Measurements from ENCODE around the gene MOB3B. TPM values are rescaled to one million over a fixed set of nuclear protein-coding genes. Genes with fewer than 3 reads are reported as not detected.

Gene MOB3B
- polyA plus RNA-seq, 1 donor from 2014 or later: 7.1 TPM

GRCh38 chr9:27534658-27535209 is 5.1 kb upstream of the MOB3B start:
- Mint-ChIP-seq H3K4me3 (peak overlapping the region in 1 of 4 donors; percentile 24), H3K4me1 (peaks cover 9 to 21% (median 17%) of the 10 kb centered on the region in 3 donors), H3K36me3 (no peaks in the 10 kb centered on the region), H3K27me3 (no peaks in the 10 kb centered on the region), H3K27ac (no peak overlapping the region), H3K9me3 (no peaks in the 10 kb centered on the region)

- peaks cover 9 to 22% (median 18%) of the 10 kb centered on the region in 3 donors for H3K4me1 Mint-ChIP-seq
These were observed 4.5 kb upstream of the MOB3B start for GRCh38 chr9:27534131-27534530.

GRCh38 chr9:27533311-27533710 is 3.7 kb upstream of the MOB3B start:
- H3K9me3 Mint-ChIP-seq: no peaks in the 10 kb centered on the region
- no peaks in the 10 kb centered on the region for H3K36me3 Mint-ChIP-seq
- H3K4me3 Mint-ChIP-seq: peak overlapping the region in 1 of 4 donors; percentile 21
- H3K27me3 Mint-ChIP-seq: no peaks in the 10 kb centered on the region
- H3K27ac Mint-ChIP-seq: no peak overlapping the region
- peaks cover 9 to 22% (median 18%) of the 10 kb centered on the region in 3 donors for H3K4me1 Mint-ChIP-seq

More at GRCh38 chr9:27534131-27534530, 4.5 kb upstream of the MOB3B start:
- Mint-ChIP-seq H3K27ac (no peak overlapping the region), H3K36me3 (no peaks in the 10 kb centered on the region), H3K27me3 (no peaks in the 10 kb centered on the region), H3K4me3 (peak overlapping the region in 1 of 4 donors; percentile 13), H3K9me3 (no peaks in the 10 kb centered on the region)

- no peaks in the 10 kb centered on the region for H3K27me3 Mint-ChIP-seq
- H3K36me3 Mint-ChIP-seq: no peaks in the 10 kb centered on the region
- H3K9me3 Mint-ChIP-seq: no peaks in the 10 kb centered on the region
- no peak overlapping the region for H3K4me3 Mint-ChIP-seq
- no peak overlapping the region for H3K27ac Mint-ChIP-seq
- peaks cover 21 to 31% (median 28%) of the 10 kb centered on the region in 3 donors for H3K4me1 Mint-ChIP-seq
These were observed 2.4 kb upstream of the MOB3B start for GRCh38 chr9:27532046-27532445.

- Mint-ChIP-seq H3K27me3 (no peaks in the 10 kb centered on the region), H3K4me3 (peak overlapping the region in 1 of 4 donors; percentile 87), H3K27ac (peak overlapping the region in 1 of 3 donors; percentile 45), H3K36me3 (no peaks in the 10 kb centered on the region), H3K4me1 (peaks cover 30 to 36% (median 34%) of the 10 kb centered on the region in 3 donors), H3K9me3 (no peaks in the 10 kb centered on the region)
These were observed 1.5 kb upstream of the MOB3B start for GRCh38 chr9:27530915-27531755.

GRCh38 chr9:27528886-27529315 is 713 bp downstream of the MOB3B start:
- Mint-ChIP-seq H3K4me3 (peak overlapping the region; percentile 87 to 98 (median 97)), H3K27ac (peak overlapping the region; percentile 46 to 93 (median 91)), H3K36me3 (no peaks in the 10 kb centered on the region), H3K4me1 (peaks cover 28 to 41% (median 31%) of the 10 kb centered on the region in 3 donors), H3K9me3 (no peaks in the 10 kb centered on the region), H3K27me3 (no peaks in the 10 kb centered on the region)

- no peaks in the 10 kb centered on the region for H3K27me3 Mint-ChIP-seq
- peak overlapping the region; percentile 87 to 98 (median 97) for H3K4me3 Mint-ChIP-seq
- peaks cover 26 to 41% (median 27%) of the 10 kb centered on the region in 3 donors for H3K4me1 Mint-ChIP-seq
- H3K36me3 Mint-ChIP-seq: no peaks in the 10 kb centered on the region
- no peaks in the 10 kb centered on the region for H3K9me3 Mint-ChIP-seq
- peak overlapping the region; percentile 46 to 93 (median 91) for H3K27ac Mint-ChIP-seq
These were observed 1.3 kb downstream of the MOB3B start for GRCh38 chr9:27528076-27528885.

- Mint-ChIP-seq H3K27me3 (no peaks in the 10 kb centered on the region), H3K4me1 (peaks cover 27 to 44% (median 28%) of the 10 kb centered on the region in 3 donors), H3K27ac (peak overlapping the region; percentile 46 to 93 (median 91)), H3K4me3 (peak overlapping the region; percentile 87 to 98 (median 97)), H3K9me3 (no peaks in the 10 kb centered on the region), H3K36me3 (no peaks in the 10 kb centered on the region)
These were observed 1.9 kb downstream of the MOB3B start for GRCh38 chr9:27527702-27528075.

GRCh38 chr9:27524236-27524635 is 5.4 kb downstream of the MOB3B start, which contains the start of gene IFNK:
Gene IFNK, plus strand, starts transcription at chr9:27524290. Its CDS starts 47 bp downstream, at chr9:27524337.
- no peaks in the 10 kb centered on the region for H3K9me3 Mint-ChIP-seq
- H3K4me1 Mint-ChIP-seq: peaks cover 23 to 49% (median 28%) of the 10 kb centered on the region in 3 donors
- H3K36me3 Mint-ChIP-seq: no peaks in the 10 kb centered on the region
- H3K4me3 Mint-ChIP-seq: peak within 1 kb of the TSS in 2 of 4 donors; percentile 24 to 63
- H3K27me3 Mint-ChIP-seq: no peaks in the 10 kb centered on the region
- peak within 1 kb of the TSS in 1 of 3 donors; percentile 14 for H3K27ac Mint-ChIP-seq

GRCh38 chr9:27523141-27523540 is 6.5 kb downstream of the MOB3B start:
- H3K36me3 Mint-ChIP-seq: no peaks in the 10 kb centered on the region
- no peaks in the 10 kb centered on the region for H3K27me3 Mint-ChIP-seq
- H3K4me3 Mint-ChIP-seq: peak overlapping the region in 1 of 4 donors; percentile 24
- no peak overlapping the region for H3K27ac Mint-ChIP-seq
- no peaks in the 10 kb centered on the region for H3K9me3 Mint-ChIP-seq
- H3K4me1 Mint-ChIP-seq: peaks cover 24 to 47% (median 27%) of the 10 kb centered on the region in 3 donors

GRCh38 chr9:27520986-27521385 is 8.6 kb downstream of the MOB3B start:
- Mint-ChIP-seq H3K9me3 (no peaks in the 10 kb centered on the region), H3K27me3 (no peaks in the 10 kb centered on the region), H3K4me1 (peaks cover 16 to 30% (median 16%) of the 10 kb centered on the region in 3 donors), H3K4me3 (no peak overlapping the region), H3K36me3 (no peaks in the 10 kb centered on the region), H3K27ac (no peak overlapping the region)

- H3K27ac Mint-ChIP-seq: no peak overlapping the region
- H3K27me3 Mint-ChIP-seq: no peaks in the 10 kb centered on the region
- no peaks in the 10 kb centered on the region for H3K36me3 Mint-ChIP-seq
- H3K4me3 Mint-ChIP-seq: no peak overlapping the region
- peaks cover 12 to 25% (median 17%) of the 10 kb centered on the region in 3 donors for H3K4me1 Mint-ChIP-seq
- no peaks in the 10 kb centered on the region for H3K9me3 Mint-ChIP-seq
These were observed 9.8 kb downstream of the MOB3B start for GRCh38 chr9:27519466-27520465.

GRCh38 chr9:27518809-27519208 is 10.8 kb downstream of the MOB3B start:
- no peak overlapping the region for H3K27ac Mint-ChIP-seq
- no peaks in the 10 kb centered on the region for H3K36me3 Mint-ChIP-seq
- no peak overlapping the region for H3K4me3 Mint-ChIP-seq
- H3K9me3 Mint-ChIP-seq: no peaks in the 10 kb centered on the region
- H3K4me1 Mint-ChIP-seq: peaks cover 12 to 20% (median 13%) of the 10 kb centered on the region in 3 donors
- H3K27me3 Mint-ChIP-seq: no peaks in the 10 kb centered on the region

- Mint-ChIP-seq H3K9me3 (peaks cover 0 to 3% (median 0%) of the 10 kb centered on the region in 3 donors), H3K36me3 (no peaks in the 10 kb centered on the region), H3K27me3 (no peaks in the 10 kb centered on the region), H3K4me1 (peaks cover 9 to 17% (median 13%) of the 10 kb centered on the region in 3 donors), H3K27ac (no peak overlapping the region), H3K4me3 (no peak overlapping the region)
These were observed 11.6 kb downstream of the MOB3B start for GRCh38 chr9:27518006-27518405.

Measured in IgD-negative memory B cell (primary cell).